HepG2 (cell line): ENCODE data around the gene SLC43A1. TPM values are rescaled to one million over a fixed set of nuclear protein-coding genes. Genes with fewer than 3 reads are reported as not detected.

Experiments
- ATAC-seq: fragments of 200-7000 bp; cut with Tn5 transposase; 3 replicates; pipeline ENCODE4 v1.9.1; 2020; ENCODE audit warnings: mild to moderate bottlenecking, moderate library complexity
- BruUV-seq: library from RNA; stranded (reverse); fragments of 400-500 nt; replicated peaks from 2 replicates; lab custom pipeline; 2021; lab: Mats Ljungman, UMichigan
- CTCF ChIA-PET: fragments of 300-600 bp; formaldehyde crosslinking; extraction: SDS; loops from one replicate; lab custom pipeline; 2021; ENCODE audit warnings: low total read pairs, inconsistent platforms, low intra/inter-chr PET ratio; lab: Yijun Ruan, JAX
- POLR2A ChIA-PET: fragments of 350-600 bp; sonication (Branson Sonifier 250); formaldehyde crosslinking; loops from one replicate; lab custom pipeline; 2020; ENCODE audit warnings: antibody characterized with exemption, inconsistent platforms; lab: Yijun Ruan, JAX
- DNase-seq: peaks from one replicate; pipeline ENCODE4 v3.0.0-alpha.2; 2015; ENCODE audit warnings: low spot score
- FAIRE-seq: peaks from 3 replicates; lab custom pipeline; 2011; peaks lifted over from hg19 to GRCh38; lab: Jason Lieb, UNC
- H2AFZ ChIP-seq: one replicate; pipeline ENCODE4 v1.6.1; 2011; ENCODE audit warnings: low read length, inconsistent platforms
- H3K27ac ChIP-seq: fragments of 300-600 bp; 3 replicates; pipeline ENCODE4 v1.8.0; 2011; ENCODE audit warnings: mixed run types, mild to moderate bottlenecking, mixed read lengths, low read length, inconsistent platforms; ENCODE audit not compliant: insufficient read depth; ENCODE audit errors: extremely low read length
- H3K27me3 ChIP-seq, 2 experiments: fragments of 200-600 bp in 1 of 2; 2 replicates in 1 of 2; 3 replicates in 1 of 2; pipeline versions ENCODE4 v1.6.0 to v1.8.0; 2011; ENCODE audit warnings: low read length in 2 of 2, mild to moderate bottlenecking in 2 of 2, moderate library complexity in 2 of 2, inconsistent platforms in 1 of 2; ENCODE audit not compliant: insufficient read depth in 2 of 2, control insufficient read depth in 1 of 2
- H3K36me3 ChIP-seq, 2 experiments: fragments of 200-600 bp in 1 of 2; replicated peaks in 1 of 2; 2 replicates in 1 of 2; 3 replicates in 1 of 2; pipeline versions ENCODE4 v1.5.1 to v1.8.0; 2011; ENCODE audit warnings: low read length in 2 of 2, inconsistent platforms in 1 of 2; ENCODE audit not compliant: insufficient read depth in 2 of 2, control insufficient read depth in 1 of 2
- H3K4me1 ChIP-seq: 2 replicates; pipeline ENCODE4 v1.5.1; 2012; ENCODE audit warnings: low read length, inconsistent platforms; ENCODE audit not compliant: insufficient read depth
- H3K4me2 ChIP-seq: 2 replicates; pipeline ENCODE4 v1.6.0; 2011; ENCODE audit warnings: low read depth, low read length, inconsistent platforms
- H3K4me3 ChIP-seq, 3 experiments: fragments of 200-600 bp in 1 of 3; sonication (generic), shearing (Covaris generic) in 1 of 3; replicated peaks in 1 of 3; 2 replicates each; pipeline ENCODE4 v1.5.1; 2011 to 2016; ENCODE audit warnings: low read length in 3 of 3, inconsistent platforms in 2 of 3, low read depth in 2 of 3, mild to moderate bottlenecking in 2 of 3, control low read depth in 1 of 3, mixed read lengths in 1 of 3; ENCODE audit not compliant: insufficient read depth in 1 of 3
- H3K79me2 ChIP-seq: one replicate; pipeline ENCODE4 v1.6.1; 2011; ENCODE audit warnings: low read length, inconsistent platforms; ENCODE audit not compliant: insufficient read depth
- H3K9ac ChIP-seq: 2 replicates; pipeline ENCODE4 v1.6.0; 2011; ENCODE audit warnings: mild to moderate bottlenecking, low read depth, low read length, inconsistent platforms; ENCODE audit not compliant: insufficient read depth
- H3K9me3 ChIP-seq: 2 replicates; pipeline ENCODE4 v1.5.1; 2012; ENCODE audit warnings: mild to moderate bottlenecking, low read length
- H4K20me1 ChIP-seq: 2 replicates; pipeline ENCODE4 v1.6.0; 2011; ENCODE audit warnings: inconsistent platforms, mild to moderate bottlenecking, low read length, moderate library complexity; ENCODE audit not compliant: insufficient read depth
- BCL3 ChIP-seq: sonication (generic); formaldehyde crosslinking; IDR thresholded peaks from 2 replicates; pipeline ENCODE4 v1.5.1; 2020; ENCODE audit warnings: mild to moderate bottlenecking, missing genetic modification reagents, moderate library complexity
- BCL6 ChIP-seq: IDR thresholded peaks from 2 replicates; pipeline ENCODE4 v1.6.1; 2016; ENCODE audit warnings: missing genetic modification reagents, missing compliant biosample characterization
- CENPT ChIP-seq: sonication (generic); formaldehyde crosslinking; IDR thresholded peaks from 2 replicates; pipeline ENCODE4 v1.8.0; 2022; ENCODE audit warnings: low read depth, mild to moderate bottlenecking, moderate library complexity, missing genetic modification reagents
- HDAC6 ChIP-seq: fragments of 200-600 bp; sonication (generic); IDR thresholded peaks from 2 replicates; pipeline ENCODE4 v1.7.0; 2017; ENCODE audit warnings: mild to moderate bottlenecking, antibody characterized with exemption, low read length, low read depth
- HOMEZ ChIP-seq: IDR thresholded peaks from 2 replicates; pipeline ENCODE4 v1.6.1; 2016; ENCODE audit warnings: low read depth
- MXI1 ChIP-seq: IDR thresholded peaks from 3 replicates; pipeline ENCODE4 v1.6.1; 2012; ENCODE audit warnings: low read depth, low read length, inconsistent platforms, borderline replicate concordance
- MYPOP ChIP-seq: sonication (generic); formaldehyde crosslinking; IDR thresholded peaks from 2 replicates; pipeline ENCODE4 v1.8.1; 2023; ENCODE audit warnings: mild to moderate bottlenecking, moderate library complexity, missing genetic modification reagents
- ZBTB2 ChIP-seq: sonication (generic); formaldehyde crosslinking; IDR thresholded peaks from 2 replicates; pipeline ENCODE4 v1.8.0; 2022; ENCODE audit warnings: low read depth, missing genetic modification reagents
- ZEB1 ChIP-seq: IDR thresholded peaks from 2 replicates; pipeline ENCODE4 v1.6.1; 2012; ENCODE audit warnings: mild to moderate bottlenecking, low read depth, inconsistent platforms; ENCODE audit not compliant: insufficient replicate concordance
- ZFP36L2 ChIP-seq: sonication (generic); formaldehyde crosslinking; IDR thresholded peaks from 2 replicates; pipeline ENCODE4 v1.4.0; 2020; ENCODE audit warnings: missing genetic modification reagents
- ZNF275 ChIP-seq: sonication (generic); formaldehyde crosslinking; IDR thresholded peaks from 2 replicates; pipeline ENCODE4 v1.8.0; 2022; ENCODE audit warnings: missing genetic modification reagents, mild to moderate bottlenecking, inconsistent platforms, borderline replicate concordance
- ZSCAN21 ChIP-seq: sonication (generic); formaldehyde crosslinking; IDR thresholded peaks from 2 replicates; pipeline ENCODE4 v1.8.0; 2022; ENCODE audit warnings: mild to moderate bottlenecking, missing genetic modification reagents, moderate library complexity, borderline replicate concordance
- WGBS: methylation state at CpG from one replicate; pipeline ENCODE4 v1.1.6; 2017; ENCODE audit warnings: low lambda C conversion rate; 5-methylcytosine and 5-hydroxymethylcytosine counted together
- in situ Hi-C: cut with HindIII; loops from 2 replicates; pipeline ENCODE4 v1.10.0; 2017; ENCODE audit warnings: low pct_unique_long_range_greater_than_20kb; ENCODE audit not compliant: extremely low pct_ligation_motif_present
- intact Hi-C: fragments of 100-400 bp; cut with micrococcal nuclease; formaldehyde crosslinking; loops from one replicate; pipeline ENCODE4 v1.10.0; 2022; ENCODE audit not compliant: unreplicated experiment
- polyA plus RNA-seq, 8 experiments: library from polyadenylated mRNA; depleted of rRNA in 3 of 8; stranded (reverse) in 7 of 8; unstranded in 1 of 8; fragments of >200 nt; fragmentation: Illumina TruSeq in 4 of 8; extraction: Trizol in 4 of 8; gene quantifications; 2 replicates each; pipeline versions ENCODE4 v1.2.1 to v1.2.3, GENCODE V29; 2011 to 2016; ENCODE audit warnings: low read depth in 4 of 8, missing spikeins in 1 of 8, mixed read lengths in 1 of 8; ENCODE audit not compliant: insufficient read depth in 1 of 8
- total RNA-seq, 5 experiments: library from RNA; depleted of rRNA; stranded (reverse); fragments of >200 nt; fragmentation: Illumina TruSeq; extraction: Trizol; gene quantifications; 2 replicates each; pipeline ENCODE4 v1.2.3, GENCODE V29; 2016; ENCODE audit warnings: low read depth in 1 of 5

The SLC43A1 gene
- total and polyA plus RNA-seq, 2 of the 13 experiments (the other 11 are each of a cell fraction or from before 2014, with no cell fraction given) = 72.3 to 87.6 TPM

GRCh38 chr11:57541169-57541568 is 25.7 kb upstream of the SLC43A1 start (continued):
- TF ChIP-seq CENPT (CRISPR knock-in tag) (no peak), BCL6 (CRISPR knock-in tag) (no peak), ZNF275 (no peak), ZFP36L2 (CRISPR knock-in tag) (no peak), ZSCAN21 (no peak), ZBTB2 (CRISPR knock-in tag) (no peak), MYPOP (CRISPR knock-in tag) (no peak), ZEB1 (no peak)

GRCh38 chr11:57539342-57539741 is 23.8 kb upstream of the SLC43A1 start:
- TF ChIP-seq HOMEZ (CRISPR knock-in tag) (no peak), HDAC6 (no peak), BCL3 (no peak), MXI1 (no peak)
- WGBS = 0% methylated on average over 1 of the region's 1 CpG
- FAIRE-seq (no peak), DNase-seq (no peak), ATAC-seq (no peak)
- H3K4me2 ChIP-seq = no peak overlapping the region
- H2AFZ ChIP-seq = no peak overlapping the region
- H3K9me3 ChIP-seq = no peaks in the 10 kb centered on the region
- no peak overlapping the region for H3K4me3 ChIP-seq
- no peak overlapping the region for H3K27ac ChIP-seq
- H3K27me3 ChIP-seq = peaks cover 0 to 29% of the 10 kb centered on the region in 2 experiments; a peak in 3 of 5 replicates
- H3K9ac ChIP-seq = no peak overlapping the region
- no peaks in the 10 kb centered on the region for H3K36me3 ChIP-seq
- H3K4me1 ChIP-seq = peaks cover 12% of the 10 kb centered on the region; the same call in 1 of the 2 replicates
- ChIA-PET POLR2A (no interaction called here), CTCF (no interaction called here)
- intact Hi-C loops (no loop called here), in situ Hi-C loops (no loop called here)
- no peaks in the 10 kb centered on the region for H3K79me2 ChIP-seq
- H4K20me1 ChIP-seq = no peaks in the 10 kb centered on the region
- BruUV-seq = no TSS peak
